GM21717 (cell line): ENCODE results near the gene UAP1L1.

Source experiments
- ATAC-seq: cut with Tn5 transposase; IDR thresholded peaks from one replicate; pipeline ENCODE4 v1.9.1; 2021; ENCODE audit warnings: mild to moderate bottlenecking, moderate library complexity; ENCODE audit not compliant: unreplicated experiment

The UAP1L1 gene

DNA sequence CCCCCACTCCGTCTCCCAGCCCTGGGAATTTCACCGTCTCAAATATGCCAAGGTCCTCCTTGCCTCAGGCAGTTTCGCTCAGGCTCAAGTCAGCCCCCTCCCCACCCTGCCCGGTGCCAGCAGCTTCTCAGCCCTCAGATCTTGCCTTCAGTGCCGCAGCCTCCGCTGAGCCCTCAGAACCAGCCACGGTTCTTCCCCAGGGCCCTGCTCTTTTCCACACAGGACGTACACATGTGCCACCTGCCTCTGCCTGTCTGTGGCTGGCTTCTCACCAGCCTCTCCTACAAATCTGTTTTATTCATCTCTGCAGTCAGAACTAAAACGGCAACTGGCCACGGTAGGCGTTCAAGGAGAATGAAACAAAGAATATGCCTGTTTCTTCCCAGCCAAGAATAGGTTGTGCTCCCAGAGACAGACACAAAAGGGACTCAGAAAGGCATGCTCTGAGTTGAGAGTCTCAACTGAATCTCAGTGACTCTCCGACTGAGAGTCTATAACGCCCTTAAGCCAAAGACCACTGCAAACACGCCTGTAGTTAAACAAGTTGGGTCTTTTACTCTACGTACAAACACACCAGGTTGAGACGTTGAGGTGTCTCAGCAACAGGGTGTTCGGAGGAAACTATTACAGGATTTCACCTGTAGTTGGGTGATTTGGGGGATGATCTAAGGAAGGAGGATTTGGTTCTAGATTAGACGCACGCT lies 51.0 kb downstream of the UAP1L1 start:
- no peak for ATAC-seq

DNA sequence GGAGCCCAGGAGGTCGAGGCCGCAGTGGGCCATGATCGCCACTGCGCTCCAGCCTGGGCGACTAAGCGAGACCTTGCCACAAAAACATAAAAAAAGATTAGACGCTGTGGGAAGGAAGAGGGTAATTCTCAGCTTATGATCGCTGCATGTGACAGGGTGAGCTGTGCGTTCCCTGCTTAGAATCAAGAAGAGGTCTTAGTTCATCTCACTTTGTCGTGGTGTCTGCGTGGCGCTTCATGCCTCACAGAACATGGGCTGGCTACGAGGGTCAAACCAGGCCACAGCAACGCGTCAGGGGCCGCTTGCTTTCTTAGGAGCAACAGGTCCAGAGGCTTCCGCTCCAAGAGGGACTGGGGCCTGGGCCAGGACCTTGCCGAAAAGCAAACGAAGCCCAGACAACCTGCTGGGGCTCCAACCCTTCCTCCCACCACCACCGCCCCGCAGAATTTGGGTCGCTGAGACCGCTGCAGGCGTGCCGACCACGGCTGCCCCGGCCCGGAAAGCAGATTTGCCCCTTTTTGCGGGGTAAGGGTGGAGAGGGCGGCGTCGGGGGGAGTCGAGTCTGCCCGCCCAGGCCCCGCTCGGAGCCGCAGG lies 51.6 kb downstream of the UAP1L1 start:
- ATAC-seq = no peak

DNA sequence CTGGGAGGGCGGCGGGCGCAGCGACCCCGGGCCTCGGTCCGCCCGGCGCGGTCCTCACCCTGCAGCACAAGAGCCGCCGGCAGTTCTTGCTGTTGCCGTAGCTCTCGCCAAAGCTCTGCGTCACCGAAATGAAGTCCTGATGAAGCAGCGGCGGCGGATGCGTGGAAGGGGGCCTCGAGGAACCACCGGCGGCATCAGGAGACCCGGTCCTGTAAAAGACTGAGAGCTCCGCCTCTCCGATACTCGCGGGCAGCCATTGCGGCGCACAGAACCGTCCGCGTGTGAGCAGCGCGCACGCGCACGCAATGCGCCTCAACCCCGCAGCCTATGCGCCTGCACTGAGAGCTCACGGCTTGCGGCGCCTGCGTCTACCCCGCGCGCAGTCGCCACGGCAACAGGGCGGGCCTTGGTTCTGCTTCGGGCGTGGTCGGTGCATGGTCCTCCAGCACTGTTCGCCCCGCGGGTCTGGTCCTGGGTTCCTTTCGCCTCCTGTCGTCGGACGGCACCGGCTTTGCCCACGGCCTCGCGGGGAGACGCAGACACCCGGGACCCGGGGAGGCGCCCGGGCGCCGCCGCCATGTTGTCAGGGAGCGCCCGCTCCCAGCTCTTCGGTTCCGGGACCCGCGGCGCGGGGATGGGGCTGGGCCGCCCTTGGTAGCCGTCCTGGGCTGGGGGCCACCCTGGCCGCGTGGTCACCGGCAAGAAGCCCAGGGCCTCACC lies 52.3 kb downstream of the UAP1L1 start:
- ATAC-seq = peak; percentile 56

DNA sequence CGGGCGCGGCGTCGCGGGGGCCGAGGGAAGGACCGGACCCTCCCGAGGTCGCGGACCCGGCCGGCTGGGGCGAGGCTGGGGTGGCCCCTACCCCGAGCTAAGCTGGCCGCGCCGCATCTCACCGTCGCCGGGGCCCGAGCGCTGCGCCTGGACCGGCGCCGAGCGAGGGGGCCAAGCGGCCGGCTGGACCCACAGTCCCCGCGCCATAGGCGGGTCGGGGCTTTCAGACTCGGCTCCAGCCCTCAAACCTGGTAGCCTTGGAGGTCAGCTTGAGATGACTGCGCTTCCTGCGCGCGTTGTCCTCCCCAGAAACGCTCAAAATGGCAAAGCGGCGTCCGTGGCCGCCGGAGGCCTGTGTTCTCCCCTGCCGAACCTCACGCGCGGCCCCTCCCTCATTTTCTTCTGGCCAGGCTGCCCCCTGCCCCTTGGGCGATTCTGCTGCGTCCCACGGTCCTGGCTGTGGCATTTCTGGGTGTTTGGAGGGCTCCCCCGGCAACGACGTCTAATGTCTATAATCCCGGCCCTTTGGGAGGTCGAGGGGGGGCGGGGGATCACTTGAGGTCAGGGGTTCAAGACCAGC lies 52.9 kb downstream of the UAP1L1 start:
- no peak for ATAC-seq
